SHP77 (cell line): ENCODE measurements around the gene CDH12.
"Not testable (repeated sequence)": the region's sequence is repeated elsewhere in the genome, so short reads cannot be mapped to it uniquely, and the experiment has no call there.

Experiments used
- DNase-seq, 2 experiments: peaks; one replicate each; lab custom pipeline; 2025; lab: John Stamatoyannopoulos, UW

Gene CDH12

DNA sequence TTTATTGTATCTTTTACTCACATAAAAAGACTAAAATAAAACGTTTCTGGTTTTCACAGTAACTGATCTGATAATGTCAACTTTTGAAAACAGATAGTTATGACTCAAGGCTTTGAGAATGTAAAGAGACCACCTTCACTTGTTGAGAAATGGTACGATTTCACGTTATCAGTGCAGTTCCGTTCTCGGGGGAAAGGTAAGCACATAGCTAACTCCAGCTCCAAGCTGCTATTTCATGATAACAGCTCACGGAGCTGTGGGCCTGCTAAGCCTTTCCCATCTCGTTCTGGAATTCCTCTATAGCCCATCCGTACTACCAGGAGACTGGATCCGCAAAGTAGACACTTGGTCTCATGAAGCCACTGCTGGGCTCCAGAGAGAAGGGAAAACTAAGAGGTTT, 701.3 kb downstream of the CDH12 start:
- not testable (repeated sequence) for DNase-seq

DNA sequence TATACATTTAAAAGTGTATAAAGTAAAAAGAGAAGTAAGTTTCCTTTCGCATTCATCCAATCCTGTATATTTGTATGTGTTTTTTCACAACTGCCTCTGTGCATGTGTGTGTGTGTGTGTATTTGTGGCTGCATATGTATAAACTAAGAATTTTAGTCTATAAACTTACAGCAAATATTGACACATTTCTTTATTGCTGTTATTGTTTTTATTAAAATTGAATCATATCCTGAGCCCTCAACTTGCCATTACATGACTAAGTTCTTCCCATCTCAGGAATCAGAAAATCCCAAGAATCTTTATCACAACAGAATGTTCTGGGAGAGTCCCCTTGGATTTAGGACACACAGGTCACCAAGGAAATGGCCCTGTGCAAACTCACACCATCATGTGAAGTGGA, 712.7 kb downstream of the CDH12 start:
- not testable (repeated sequence) for DNase-seq

DNA sequence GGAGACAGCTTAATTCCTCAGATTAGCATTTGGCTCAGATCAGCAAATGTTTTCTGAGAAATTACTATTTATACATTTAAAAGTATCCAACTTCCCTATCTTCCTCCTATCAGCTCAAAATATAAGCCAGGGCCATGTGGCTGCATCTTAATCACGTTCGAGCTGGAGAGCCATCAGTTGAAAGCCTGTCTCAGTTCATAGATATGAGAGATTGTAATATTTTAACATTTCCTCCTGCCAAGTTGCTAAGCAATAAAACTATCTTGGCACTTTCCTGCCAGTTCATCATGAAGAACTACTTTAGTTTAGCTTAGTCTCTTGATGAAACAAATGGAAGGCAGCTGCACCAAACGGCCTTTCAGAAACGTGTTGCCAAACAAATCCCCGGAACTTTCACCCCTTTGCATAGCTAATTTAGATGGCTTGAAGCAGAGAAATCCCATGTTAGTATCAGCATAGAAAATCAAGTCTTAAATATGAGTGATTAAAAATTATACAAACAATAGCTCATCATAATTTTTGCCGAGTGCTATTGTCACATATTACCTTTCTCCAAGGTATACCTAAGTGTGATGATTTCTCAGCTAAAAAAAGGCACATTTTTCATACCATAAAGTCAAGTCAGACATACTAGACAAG, 713.4 kb downstream of the CDH12 start:
- not testable (repeated sequence) for DNase-seq

GRCh38 chr5:22111320-22111719, 741.8 kb downstream of the CDH12 start:
- no peak for DNase-seq

DNA sequence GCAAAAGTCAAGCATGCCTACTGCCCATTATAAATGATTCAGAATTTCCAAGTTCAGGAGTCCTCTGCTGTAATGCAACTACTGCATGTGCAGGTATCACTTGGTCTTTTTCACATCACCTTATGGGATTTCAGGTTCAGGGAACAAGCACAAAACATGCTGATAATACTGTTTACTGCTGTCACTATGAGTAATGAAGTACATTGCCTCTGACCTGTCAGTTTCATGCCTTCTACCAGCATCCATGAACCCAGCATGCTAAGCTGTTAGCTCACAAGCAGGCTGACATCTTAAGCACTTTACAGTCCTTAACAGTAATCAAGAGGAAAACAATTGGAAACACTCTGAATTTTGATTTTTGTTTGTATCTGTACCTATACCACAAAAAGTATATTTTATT, 743.8 kb downstream of the CDH12 start:
- no peak for DNase-seq

DNA sequence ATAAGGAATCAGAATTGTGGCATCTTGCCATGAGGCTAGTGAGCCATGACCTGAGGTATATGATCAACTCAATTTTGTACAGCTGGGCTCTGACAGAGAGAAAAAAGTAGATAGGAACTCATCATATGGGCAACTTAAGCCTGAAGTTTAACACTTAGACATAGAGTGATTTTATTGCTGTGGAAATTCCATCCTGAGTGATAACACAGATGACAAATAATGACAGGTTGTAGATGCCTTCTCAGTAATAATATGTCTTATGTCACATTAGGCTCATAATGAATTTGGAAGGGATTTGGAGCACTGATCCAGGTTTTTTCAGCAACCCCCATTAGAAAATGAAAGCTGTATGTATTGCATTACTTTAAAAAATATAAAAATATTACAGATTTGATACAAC, 744.6 kb downstream of the CDH12 start:
- DNase-seq: no peak

DNA sequence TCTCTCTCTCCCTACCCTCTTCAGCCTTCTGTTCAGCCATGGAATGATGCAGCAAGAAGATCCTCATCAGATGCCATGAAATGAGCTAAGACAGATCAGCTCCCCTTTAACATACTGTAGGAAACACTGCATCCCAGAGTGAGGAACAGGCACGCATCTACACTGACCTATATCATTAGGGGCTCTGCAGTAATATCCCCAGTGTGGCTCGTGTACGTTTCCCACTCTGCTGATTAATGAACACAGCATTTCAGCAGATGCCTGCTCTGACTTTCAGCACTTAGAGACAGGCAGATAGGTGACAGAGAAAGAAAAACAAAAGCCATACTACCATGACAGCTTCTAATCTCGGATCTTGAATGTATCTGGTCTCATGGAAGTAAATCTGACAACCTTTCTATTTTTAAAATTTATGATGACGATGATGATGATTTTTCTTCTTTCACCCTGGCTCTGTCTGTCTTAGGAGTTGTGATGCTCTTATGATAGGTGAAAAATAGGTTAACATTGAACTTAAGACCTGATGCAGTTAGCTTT, 750.3 kb downstream of the CDH12 start:
- DNase-seq: no peak

DNA sequence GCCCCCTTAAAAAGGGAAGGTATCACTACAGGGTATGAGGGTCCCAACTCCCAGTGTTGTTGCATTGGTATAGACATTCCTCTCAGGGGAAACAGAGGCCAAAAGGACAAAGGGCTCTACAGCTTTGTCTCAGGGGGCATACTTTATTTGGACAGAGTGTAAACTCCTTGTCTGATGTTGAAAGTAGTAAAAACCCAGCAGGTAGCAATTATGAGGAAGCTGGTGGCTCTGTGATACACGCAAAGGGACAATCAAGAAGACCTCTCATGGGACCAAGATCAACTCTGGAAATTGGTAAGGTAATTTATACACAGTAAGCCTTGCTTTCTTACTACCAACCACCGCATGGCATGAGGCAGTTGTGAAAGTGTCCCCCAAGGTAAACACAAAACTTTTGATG, 764.6 kb downstream of the CDH12 start:
- DNase-seq: no peak

DNA sequence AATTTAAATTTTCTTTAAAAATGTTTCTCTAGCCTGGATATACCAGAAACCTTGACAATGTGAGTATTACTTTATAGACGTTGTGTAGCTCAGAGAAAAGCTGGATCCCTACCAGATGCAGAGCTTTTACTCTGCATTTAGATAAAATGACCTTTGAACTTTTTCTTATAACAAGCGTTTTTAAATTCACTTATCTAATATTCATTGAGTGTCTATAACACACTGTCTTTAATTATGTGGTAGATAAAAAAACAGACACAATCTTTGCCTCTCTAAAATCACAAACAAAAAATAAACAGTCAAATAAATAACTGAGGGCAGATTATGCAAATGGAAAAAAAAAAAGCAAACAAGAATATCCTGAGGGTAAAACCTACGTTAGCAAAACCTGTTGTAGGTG, 773.6 kb downstream of the CDH12 start:
- no peak for DNase-seq

- DNase-seq: no peak
These were observed 774.1 kb downstream of the CDH12 start for GRCh38 chr5:22079002-22079401.

- no peak for DNase-seq
These were observed 776.6 kb downstream of the CDH12 start for GRCh38 chr5:22076586-22076985.

- DNase-seq: peak; percentile 72 to 79
These were observed 782.9 kb downstream of the CDH12 start for GRCh38 chr5:22070186-22070728.

DNA sequence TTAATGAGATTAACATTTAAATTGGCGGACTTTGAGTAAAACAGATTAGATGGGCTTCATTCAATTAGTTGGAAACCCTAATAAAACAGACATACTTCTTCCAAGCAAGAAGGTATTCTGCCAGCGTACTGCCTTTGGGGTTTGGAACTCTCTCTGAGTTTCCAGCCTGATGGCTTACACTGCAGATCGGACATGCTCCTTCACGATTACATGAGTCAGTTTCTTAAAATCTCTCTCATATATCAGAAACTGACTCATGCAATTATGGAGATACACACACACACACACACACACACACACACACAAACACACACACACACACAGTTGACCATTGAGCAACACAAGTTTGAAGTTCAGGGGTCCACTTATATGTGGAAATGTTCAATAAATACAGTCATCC, 789.4 kb downstream of the CDH12 start:
- no peak for DNase-seq

- no peak for DNase-seq
These were observed 794.5 kb downstream of the CDH12 start for GRCh38 chr5:22058620-22059019.

GRCh38 chr5:22057012-22057411, 796.1 kb downstream of the CDH12 start:
- DNase-seq: no peak

- DNase-seq: no peak
These were observed 796.5 kb downstream of the CDH12 start for GRCh38 chr5:22056601-22057000.

DNA sequence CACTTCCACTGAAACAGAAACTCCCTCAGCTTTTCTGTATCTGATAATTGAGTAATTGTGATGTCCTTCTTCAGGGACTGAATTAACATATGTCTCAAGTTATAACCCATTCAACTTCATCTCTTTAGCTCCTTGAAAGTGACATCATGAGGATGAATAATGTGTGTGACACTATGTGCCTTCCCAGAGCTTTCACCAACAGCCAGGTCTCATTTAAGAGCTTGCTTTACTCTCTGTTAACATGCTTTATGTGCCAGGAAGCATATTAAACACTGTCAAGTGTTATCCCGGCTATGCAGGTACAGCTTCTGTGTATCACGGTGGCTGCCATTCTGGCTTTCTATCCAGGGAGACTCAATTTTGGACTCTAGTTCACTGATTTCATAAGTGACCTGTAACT, 799.9 kb downstream of the CDH12 start:
- peak; percentile 12 to 52 for DNase-seq

GRCh38 chr5:22051881-22052280, 801.3 kb downstream of the CDH12 start:
- DNase-seq: no peak

- no peak for DNase-seq
These were observed 802.2 kb downstream of the CDH12 start for GRCh38 chr5:22050931-22051330.

GRCh38 chr5:22044229-22044628, 808.9 kb downstream of the CDH12 start:
- DNase-seq: no peak

DNA sequence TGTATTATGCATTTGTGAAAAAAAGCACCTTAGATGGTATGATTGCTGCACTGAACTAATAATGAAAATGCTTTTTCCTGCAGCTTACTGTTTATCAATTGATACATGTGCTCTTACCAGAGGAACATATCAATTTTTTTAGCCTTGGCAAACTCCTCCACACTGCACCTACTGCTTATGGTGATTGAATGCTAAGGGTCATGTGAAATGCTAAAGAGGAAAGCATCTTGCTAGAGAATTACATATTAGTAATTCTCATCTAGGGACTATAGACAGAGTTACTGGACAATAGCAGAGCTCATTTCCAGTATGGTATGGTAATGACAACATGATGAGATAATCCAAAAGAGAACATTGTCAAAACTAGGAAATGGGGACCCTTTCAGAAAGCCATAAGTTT, 817.1 kb downstream of the CDH12 start:
- DNase-seq: no peak

- DNase-seq: no peak
These were observed 820.1 kb downstream of the CDH12 start for GRCh38 chr5:22033066-22033465.

DNA sequence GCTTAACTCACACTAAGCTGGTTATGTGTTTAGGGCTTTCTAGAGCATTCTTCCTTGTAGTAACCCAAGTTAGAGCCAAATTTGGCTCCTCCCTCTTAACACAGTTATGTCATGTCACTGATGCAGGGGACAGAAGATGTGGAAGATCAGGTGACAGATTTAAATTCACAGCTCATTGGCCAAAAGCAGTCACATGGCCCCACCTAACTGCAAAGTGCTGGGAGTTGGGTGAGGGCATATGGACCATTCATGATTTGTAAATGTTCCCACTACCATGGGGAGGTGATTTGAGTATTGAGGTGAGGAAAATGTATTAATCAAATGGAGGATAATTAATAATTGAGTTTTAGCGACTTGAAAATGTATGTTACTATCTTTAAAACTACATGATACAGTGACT, 829.4 kb downstream of the CDH12 start:
- no peak for DNase-seq

GRCh38 chr5:22012893-22013292, 840.3 kb downstream of the CDH12 start:
- DNase-seq: not testable (repeated sequence)
